Stimulated activated CD4-positive, alpha-beta T cell treated with anti-CD3 and anti-CD28 coated beads, TNF-alpha, amount 100 ng/mL, for 24 hours (primary cell): ENCODE data around the gene SCYGR5.
"Not testable (repeated sequence)": the region's sequence is repeated elsewhere in the genome, so short reads cannot be mapped to it uniquely, and the experiment has no call there.

Experiments
- DNase-seq, 3 experiments: peaks; one replicate each; pipeline ENCODE4 v3.0.0-alpha.2; 2020; ENCODE audit warnings: low read depth in 3 of 3

SCYGR5 gene

GRCh38 chr2:227673620-227674019 lies 7.0 kb downstream of the SCYGR5 start:
- not testable (repeated sequence) for DNase-seq

- DNase-seq: no peak
Measured at GRCh38 chr2:227674485-227674884, 7.9 kb downstream of the SCYGR5 start.

GRCh38 chr2:227677928-227678327 lies 11.3 kb downstream of the SCYGR5 start:
- no peak for DNase-seq

GRCh38 chr2:227684258-227684657 lies 17.7 kb downstream of the SCYGR5 start:
- no peak for DNase-seq

GRCh38 chr2:227687189-227687588 lies 20.6 kb downstream of the SCYGR5 start:
- no peak for DNase-seq

DNA sequence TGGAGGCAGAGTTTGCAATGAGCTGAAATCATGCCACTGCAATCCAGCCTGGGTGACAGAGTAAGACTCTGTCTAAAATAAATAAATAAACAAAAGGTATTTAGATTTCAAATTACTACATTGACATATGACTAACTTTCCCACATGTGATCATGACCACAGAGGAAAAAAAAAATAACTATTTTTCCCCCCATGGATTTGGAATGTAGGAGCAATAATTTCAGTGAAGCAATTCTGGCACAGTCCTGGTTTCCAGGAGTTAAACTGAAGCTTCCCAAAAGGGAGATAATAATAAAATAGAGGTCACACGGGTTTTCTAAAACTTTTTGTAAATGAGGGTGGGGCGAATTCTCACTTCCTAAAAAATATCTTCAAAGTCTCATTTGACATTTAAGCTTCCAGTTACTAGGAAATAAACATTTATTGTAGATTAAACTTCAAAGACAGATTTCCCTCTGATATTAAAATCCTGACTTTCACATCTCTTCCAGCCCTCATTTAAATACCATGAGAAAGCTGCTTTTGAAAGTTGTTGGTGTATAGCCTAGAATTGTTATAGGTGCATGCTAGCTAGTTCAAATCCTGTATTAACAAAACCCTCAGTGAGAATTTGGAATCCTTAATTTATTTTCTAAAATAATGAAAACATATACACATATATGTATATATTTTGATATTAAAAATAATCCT lies 30.5 kb downstream of the SCYGR5 start:
- DNase-seq: no peak

- no peak for DNase-seq
Measured at GRCh38 chr2:227701556-227701955, 35.0 kb downstream of the SCYGR5 start.

DNA sequence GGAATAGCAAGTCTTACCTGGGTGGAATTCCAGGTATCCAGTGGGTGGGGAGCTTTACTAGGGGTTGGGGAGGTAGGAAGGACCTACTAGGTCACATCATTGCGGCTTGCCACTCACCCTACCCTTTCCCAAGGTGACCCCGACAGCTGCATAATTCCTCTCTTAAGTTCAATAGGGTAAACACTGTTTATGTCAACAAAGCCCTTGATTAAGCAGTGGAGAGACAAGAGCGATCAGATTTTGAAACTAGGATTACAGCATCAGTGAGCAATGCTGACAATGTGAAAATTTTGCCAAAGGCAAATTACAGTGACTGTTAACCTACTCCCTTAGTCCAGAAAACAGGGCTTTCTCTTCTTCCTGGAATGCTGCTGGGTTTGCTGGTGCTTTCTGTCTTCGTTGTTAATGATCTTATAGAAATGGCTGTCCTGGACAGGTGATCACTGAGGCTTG lies 36.7 kb downstream of the SCYGR5 start:
- no peak for DNase-seq

- no peak for DNase-seq
Measured at GRCh38 chr2:227703961-227704360, 37.4 kb downstream of the SCYGR5 start.

- DNase-seq: no peak
Measured at GRCh38 chr2:227706859-227707258, 40.3 kb downstream of the SCYGR5 start.

- DNase-seq: no peak
Measured at GRCh38 chr2:227707390-227707789, 40.8 kb downstream of the SCYGR5 start.

DNA sequence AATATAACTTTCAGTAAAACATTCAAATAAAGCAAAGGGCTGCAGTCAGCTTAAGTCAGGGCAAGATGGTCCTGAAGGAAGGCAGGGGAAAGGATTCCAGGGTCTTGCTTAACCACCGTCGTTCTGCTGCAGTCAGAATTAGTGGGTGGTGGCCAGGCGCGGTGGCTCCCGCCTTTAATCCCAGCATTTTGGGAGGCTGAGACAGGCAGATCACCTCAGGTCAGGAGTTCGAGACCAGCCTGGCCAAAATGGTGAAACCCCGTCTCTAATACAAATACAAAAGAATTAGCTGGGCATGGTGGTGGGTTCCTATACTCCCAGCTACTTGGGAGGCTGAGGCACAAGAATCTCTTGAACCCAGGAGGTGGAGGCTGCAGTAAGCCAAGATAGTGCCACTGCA lies 44.4 kb downstream of the SCYGR5 start:
- DNase-seq: no peak

- DNase-seq: no peak
Measured at GRCh38 chr2:227713291-227713690, 46.7 kb downstream of the SCYGR5 start.

DNA sequence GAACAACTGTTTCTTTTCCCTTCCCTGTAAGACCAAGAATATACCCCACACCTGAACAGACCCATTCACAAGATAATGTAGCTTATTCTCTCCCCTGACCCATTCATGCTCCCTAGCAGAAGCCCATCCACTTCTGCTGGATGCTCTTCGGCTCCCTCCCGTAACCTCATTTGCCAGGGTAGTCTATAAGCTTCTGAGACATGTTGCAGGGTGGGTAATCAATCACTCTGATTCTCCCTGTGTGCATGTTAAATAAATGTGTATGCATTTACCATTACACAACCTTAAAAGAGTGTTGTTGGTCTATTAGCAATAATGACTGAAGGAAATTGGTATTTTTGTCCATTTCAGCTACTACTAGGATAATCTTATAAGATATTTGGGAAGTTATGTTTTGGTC lies 49.9 kb downstream of the SCYGR5 start:
- DNase-seq: no peak
